Measurements from ENCODE around the gene CARS2.
"Not testable (repeated sequence)": the region's sequence is repeated elsewhere in the genome, so short reads cannot be mapped to it uniquely, and the experiment has no call there.

Gene CARS2, protein sequence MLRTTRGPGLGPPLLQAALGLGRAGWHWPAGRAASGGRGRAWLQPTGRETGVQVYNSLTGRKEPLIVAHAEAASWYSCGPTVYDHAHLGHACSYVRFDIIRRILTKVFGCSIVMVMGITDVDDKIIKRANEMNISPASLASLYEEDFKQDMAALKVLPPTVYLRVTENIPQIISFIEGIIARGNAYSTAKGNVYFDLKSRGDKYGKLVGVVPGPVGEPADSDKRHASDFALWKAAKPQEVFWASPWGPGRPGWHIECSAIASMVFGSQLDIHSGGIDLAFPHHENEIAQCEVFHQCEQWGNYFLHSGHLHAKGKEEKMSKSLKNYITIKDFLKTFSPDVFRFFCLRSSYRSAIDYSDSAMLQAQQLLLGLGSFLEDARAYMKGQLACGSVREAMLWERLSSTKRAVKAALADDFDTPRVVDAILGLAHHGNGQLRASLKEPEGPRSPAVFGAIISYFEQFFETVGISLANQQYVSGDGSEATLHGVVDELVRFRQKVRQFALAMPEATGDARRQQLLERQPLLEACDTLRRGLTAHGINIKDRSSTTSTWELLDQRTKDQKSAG

GRCh38 chr13:110705826-110706569 is at the start of gene CARS2:
Gene CARS2, minus strand, starts transcription at chr13:110706116. Its CDS starts 23 bp downstream, at chr13:110706093.
- peak; percentile 93 for DNase-seq

DNA sequence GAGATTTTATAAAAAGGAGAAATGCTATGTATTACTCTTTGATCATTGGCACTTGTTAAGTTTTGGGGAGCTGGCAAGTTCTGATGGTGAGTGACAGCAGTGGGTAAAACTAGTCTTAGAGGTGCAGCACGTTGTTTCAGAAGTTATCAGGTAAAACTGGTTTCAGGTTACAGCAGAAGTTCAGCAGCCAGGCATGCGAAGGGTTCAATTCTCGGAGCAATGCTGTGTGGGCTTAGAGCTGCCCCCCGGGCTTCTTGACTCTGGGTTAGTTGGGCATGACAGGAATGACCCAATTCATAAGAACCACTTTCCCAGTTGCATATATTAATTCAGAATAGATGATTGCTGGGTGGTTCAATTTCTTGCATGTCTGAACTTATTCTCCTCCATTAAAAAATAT is 42.4 kb upstream of the CARS2 start:
- no peak for DNase-seq

DNA sequence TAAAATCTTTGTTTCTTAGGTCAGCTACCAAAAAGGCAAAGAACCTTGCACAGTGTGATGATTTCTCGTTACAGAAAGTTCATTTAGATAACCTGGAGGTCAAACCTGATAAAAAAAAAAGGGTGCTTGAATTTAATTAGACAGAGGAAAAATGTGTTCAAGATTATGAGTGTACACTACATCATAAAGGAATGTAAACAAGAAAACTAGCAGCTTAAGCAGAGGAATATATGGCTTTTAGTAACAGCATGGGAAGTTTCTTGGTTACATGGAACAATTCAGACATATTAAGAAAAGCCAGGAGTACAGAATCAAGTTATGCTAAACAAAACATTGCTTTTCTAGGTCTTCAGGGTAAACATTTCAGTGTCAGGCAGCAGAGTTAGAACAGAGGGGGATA is 40.5 kb upstream of the CARS2 start:
- no peak for DNase-seq

- no peak for DNase-seq
Measured at GRCh38 chr13:110743687-110744086, 37.8 kb upstream of the CARS2 start.

- DNase-seq: no peak
Measured at GRCh38 chr13:110737555-110737954, 31.6 kb upstream of the CARS2 start.

DNA sequence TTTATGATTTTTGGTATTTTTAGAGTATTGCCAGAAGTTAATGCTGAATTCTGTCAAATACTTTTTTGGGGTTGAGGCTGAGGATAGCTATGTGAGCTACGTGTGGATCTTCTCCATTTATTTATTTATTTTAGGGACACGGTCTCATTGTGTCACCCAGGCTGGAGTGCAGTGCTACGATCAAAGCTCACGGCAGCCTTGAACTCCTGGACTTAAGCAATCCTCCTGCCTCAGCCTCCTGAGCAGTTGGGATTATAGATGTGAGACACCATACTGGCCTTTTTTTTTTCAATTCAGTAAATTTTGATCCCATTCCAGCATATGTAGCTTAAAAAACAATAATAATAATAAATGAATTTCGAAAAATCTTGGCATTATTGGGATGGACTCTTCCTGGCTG is 28.6 kb upstream of the CARS2 start:
- DNase-seq: no peak

- no peak for DNase-seq
Measured at GRCh38 chr13:110731072-110731471, 25.2 kb upstream of the CARS2 start.

- DNase-seq: peak; percentile 66
Measured at GRCh38 chr13:110726726-110727125, 20.8 kb upstream of the CARS2 start.

- not testable (repeated sequence) for DNase-seq
Measured at GRCh38 chr13:110726153-110726552, 20.2 kb upstream of the CARS2 start.

DNA sequence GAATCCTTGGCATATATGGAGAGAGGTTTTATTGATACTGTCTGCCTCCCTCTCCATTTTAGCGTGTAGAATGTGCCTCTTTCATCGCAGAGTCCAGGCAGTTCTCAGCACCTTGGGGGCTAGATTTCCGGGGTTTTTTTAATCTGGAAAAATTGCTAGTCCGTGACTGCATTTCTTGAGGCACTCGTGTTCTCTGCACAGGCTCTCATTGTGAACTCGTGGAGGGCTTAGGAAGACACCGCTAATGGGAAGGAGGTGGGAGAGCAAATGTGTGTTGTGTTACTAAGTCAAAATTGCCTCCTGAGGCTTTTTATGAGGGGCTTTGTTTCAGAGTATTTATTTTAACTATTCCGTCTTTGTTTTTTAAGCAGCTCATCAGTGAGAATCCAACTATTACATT is 17.7 kb upstream of the CARS2 start:
- no peak for DNase-seq

DNA sequence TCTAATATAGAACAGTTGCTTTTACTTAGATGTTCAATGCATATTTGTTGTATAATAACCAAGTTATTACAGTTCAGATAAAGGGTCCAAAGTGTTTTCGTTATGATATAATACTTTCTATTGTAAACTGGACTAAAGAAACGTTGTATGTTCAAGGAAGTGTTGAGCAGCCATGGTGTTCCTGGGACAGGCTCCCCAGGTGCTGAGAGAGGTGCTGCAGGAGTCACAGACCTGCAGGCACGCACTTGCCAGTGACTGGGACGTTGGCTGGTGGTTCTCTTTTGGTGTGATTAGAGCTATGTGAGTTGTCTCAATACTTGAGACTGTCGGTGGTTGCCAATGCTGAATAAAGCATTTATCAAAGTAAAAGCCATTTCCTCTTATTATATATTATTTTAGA is 17.1 kb upstream of the CARS2 start:
- DNase-seq: no peak

DNA sequence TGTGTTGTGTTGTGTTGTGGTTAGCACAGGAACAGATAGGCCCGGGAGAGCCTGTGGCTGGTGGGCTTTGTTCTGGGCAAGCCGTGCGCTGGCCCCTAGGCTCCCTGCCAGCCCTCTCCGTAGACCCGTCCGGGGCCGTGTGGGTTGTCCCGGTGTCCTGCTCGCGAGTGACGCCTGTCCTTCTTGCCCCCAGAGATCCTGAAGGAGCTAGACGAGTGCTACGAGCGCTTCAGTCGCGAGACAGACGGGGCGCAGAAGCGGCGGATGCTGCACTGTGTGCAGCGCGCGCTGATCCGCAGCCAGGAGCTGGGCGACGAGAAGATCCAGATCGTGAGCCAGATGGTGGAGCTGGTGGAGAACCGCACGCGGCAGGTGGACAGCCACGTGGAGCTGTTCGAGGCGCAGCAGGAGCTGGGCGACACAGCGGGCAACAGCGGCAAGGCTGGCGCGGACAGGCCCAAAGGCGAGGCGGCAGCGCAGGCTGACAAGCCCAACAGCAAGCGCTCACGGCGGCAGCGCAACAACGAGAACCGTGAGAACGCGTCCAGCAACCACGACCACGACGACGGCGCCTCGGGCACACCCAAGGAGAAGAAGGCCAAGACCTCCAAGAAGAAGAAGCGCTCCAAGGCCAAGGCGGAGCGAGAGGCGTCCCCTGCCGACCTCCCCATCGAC is 13.3 kb upstream of the CARS2 start:
- no peak for DNase-seq

GRCh38 chr13:110716247-110716515 is 10.3 kb upstream of the CARS2 start:
- DNase-seq: no peak

- DNase-seq: peak; percentile 99
Measured at GRCh38 chr13:110715395-110716246, 9.7 kb upstream of the CARS2 start.

- DNase-seq: peak; percentile 68
Measured at GRCh38 chr13:110714797-110715394, 9.0 kb upstream of the CARS2 start.

GRCh38 chr13:110713981-110714796 is 8.3 kb upstream of the CARS2 start:
- DNase-seq: peak; percentile 45

- DNase-seq: no peak
Measured at GRCh38 chr13:110713642-110713952, 7.7 kb upstream of the CARS2 start, which contains the start of gene ING1. Gene ING1, plus strand, starts transcription at chr13:110713700. Its CDS starts 450 bp downstream, at chr13:110714150.

- peak; percentile 99 for DNase-seq
Measured at GRCh38 chr13:110712849-110713641, 7.1 kb upstream of the CARS2 start.

- DNase-seq: peak; percentile 96
Measured at GRCh38 chr13:110712081-110712848, 6.3 kb upstream of the CARS2 start.
